ENCODE data around the gene SV2B.
A peak's percentile ranks its signal among the peaks of the same experiment; 100 is the strongest.

The SV2B gene

GRCh38 chr15:91282486-91282885 is 182.4 kb downstream of the SV2B start:
- DNase-seq (ENCODE audit: low read depth) = no peak
- TF ChIP-seq CTCF (conservative IDR thresholded peaks at IDR 0.05; ENCODE audit: low read depth, low read length) = no peak
- H3K4me3 ChIP-seq (ENCODE audit: low read depth, low read length) = no peak overlapping the region

- TF ChIP-seq CTCF (conservative IDR thresholded peaks at IDR 0.05; ENCODE audit: low read depth, low read length) = no peak
- no peak overlapping the region for H3K4me3 ChIP-seq (ENCODE audit: low read depth, low read length)
- DNase-seq (ENCODE audit: low read depth) = no peak
Measured at GRCh38 chr15:91283155-91283554, 183.1 kb downstream of the SV2B start.

- no peak overlapping the region for H3K4me3 ChIP-seq (ENCODE audit: low read depth, low read length)
- TF ChIP-seq CTCF (conservative IDR thresholded peaks at IDR 0.05; ENCODE audit: low read depth, low read length) = no peak
- no peak for DNase-seq (ENCODE audit: low read depth)
Measured at GRCh38 chr15:91284758-91285466, 184.9 kb downstream of the SV2B start.

- no peak overlapping the region for H3K4me3 ChIP-seq (ENCODE audit: low read depth, low read length)
- no peak for TF ChIP-seq CTCF (conservative IDR thresholded peaks at IDR 0.05; ENCODE audit: low read depth, low read length)
- no peak for DNase-seq (ENCODE audit: low read depth)
Measured at GRCh38 chr15:91289324-91289723, 189.3 kb downstream of the SV2B start.

GRCh38 chr15:91290553-91290952 is 190.5 kb downstream of the SV2B start:
- no peak for DNase-seq (ENCODE audit: low read depth)
- H3K4me3 ChIP-seq (ENCODE audit: low read depth, low read length) = no peak overlapping the region
- no peak for TF ChIP-seq CTCF (conservative IDR thresholded peaks at IDR 0.05; ENCODE audit: low read depth, low read length)

GRCh38 chr15:91291673-91292072 is 191.6 kb downstream of the SV2B start:
- no peak overlapping the region for H3K4me3 ChIP-seq (ENCODE audit: low read depth, low read length)
- DNase-seq (ENCODE audit: low read depth) = peak; percentile 12
- no peak for TF ChIP-seq CTCF (conservative IDR thresholded peaks at IDR 0.05; ENCODE audit: low read depth, low read length)

GRCh38 chr15:91294344-91294743 is 194.3 kb downstream of the SV2B start:
- no peak overlapping the region for H3K4me3 ChIP-seq (ENCODE audit: low read depth, low read length)
- no peak for TF ChIP-seq CTCF (conservative IDR thresholded peaks at IDR 0.05; ENCODE audit: low read depth, low read length)
- no peak for DNase-seq (ENCODE audit: low read depth)
